GM19463 (cell line): ENCODE data around the gene ADAM19.

Source experiments
- ATAC-seq: cut with Tn5 transposase; IDR thresholded peaks from one replicate; pipeline ENCODE4 v1.9.1; 2021; ENCODE audit warnings: mild to moderate bottlenecking, moderate library complexity; ENCODE audit not compliant: unreplicated experiment

ADAM19 gene, protein sequence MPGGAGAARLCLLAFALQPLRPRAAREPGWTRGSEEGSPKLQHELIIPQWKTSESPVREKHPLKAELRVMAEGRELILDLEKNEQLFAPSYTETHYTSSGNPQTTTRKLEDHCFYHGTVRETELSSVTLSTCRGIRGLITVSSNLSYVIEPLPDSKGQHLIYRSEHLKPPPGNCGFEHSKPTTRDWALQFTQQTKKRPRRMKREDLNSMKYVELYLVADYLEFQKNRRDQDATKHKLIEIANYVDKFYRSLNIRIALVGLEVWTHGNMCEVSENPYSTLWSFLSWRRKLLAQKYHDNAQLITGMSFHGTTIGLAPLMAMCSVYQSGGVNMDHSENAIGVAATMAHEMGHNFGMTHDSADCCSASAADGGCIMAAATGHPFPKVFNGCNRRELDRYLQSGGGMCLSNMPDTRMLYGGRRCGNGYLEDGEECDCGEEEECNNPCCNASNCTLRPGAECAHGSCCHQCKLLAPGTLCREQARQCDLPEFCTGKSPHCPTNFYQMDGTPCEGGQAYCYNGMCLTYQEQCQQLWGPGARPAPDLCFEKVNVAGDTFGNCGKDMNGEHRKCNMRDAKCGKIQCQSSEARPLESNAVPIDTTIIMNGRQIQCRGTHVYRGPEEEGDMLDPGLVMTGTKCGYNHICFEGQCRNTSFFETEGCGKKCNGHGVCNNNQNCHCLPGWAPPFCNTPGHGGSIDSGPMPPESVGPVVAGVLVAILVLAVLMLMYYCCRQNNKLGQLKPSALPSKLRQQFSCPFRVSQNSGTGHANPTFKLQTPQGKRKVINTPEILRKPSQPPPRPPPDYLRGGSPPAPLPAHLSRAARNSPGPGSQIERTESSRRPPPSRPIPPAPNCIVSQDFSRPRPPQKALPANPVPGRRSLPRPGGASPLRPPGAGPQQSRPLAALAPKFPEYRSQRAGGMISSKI

DNA sequence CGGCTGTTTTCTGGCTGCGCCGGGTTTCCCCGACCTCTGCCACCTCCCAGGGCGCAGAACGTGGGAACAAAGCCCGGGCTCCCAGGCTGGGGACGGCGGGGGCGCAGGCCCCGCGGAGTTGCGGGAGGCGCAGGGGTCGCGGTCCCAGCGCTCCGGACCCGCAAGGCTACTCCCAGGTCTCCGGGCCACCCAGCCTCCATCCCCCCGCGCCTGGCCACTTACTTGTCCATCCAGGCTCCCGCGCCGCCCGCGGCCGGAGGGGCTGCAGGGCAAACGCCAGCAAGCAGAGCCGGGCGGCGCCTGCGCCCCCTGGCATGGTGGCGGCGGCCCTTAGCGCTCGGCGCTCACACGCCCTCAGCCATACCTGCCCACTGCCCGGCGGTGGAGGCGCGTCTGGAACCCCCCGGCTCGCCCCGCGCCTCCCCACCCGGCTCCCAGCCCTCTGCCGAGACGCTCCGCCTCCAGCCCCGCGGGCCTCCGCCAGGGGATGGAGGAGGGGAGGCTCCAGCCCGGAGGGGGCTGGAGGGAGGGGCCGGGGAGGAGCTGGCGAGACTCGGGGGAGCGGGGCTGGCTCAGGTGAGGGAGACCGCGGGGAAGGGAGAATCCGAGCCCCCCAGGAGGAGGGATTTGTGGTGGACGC, at the start of gene ADAM19:
Gene ADAM19, minus strand, starts transcription at position 395 of the 640 bp plus-strand sequence. Its CDS starts 79 bp downstream, at position 316.
- ATAC-seq = peak; percentile 46

DNA sequence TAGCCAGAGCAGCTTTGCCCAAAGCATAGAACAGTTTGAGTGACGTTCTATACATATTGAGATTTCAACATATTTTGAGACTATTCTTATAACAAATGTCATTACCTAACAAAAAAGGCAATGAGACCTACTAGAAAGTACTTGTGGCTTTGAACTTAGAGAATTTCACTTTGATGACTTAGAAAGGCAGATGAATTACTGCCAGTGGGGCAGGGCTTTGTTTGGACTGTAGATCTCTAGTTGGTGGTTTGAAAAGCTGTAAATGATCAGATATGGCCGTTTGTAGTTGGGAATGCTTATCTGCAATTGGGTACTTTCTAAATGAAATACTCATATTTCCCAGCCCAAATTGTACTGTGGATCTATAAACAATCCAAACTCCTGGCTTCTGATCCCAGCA, 48.6 kb upstream of the ADAM19 start:
- no peak for ATAC-seq

DNA sequence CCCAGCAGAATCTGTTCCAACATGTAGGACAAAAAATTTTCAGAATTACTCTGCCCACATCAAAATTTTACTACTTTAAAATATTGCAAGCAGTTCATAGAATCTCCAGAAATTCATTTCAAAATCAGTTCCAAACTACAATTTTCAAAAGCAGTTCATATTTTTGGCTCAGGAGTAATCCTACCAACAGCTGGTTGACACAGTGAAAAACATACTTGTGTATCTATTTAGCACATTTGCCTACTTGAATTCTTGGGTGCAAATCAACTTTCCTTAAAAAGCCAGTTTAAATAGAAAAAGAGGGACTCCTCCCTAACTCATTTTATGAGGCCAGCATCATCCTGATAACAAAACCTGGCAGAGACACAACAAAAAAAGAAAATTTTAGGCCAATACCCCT, 45.2 kb upstream of the ADAM19 start:
- ATAC-seq = no peak

DNA sequence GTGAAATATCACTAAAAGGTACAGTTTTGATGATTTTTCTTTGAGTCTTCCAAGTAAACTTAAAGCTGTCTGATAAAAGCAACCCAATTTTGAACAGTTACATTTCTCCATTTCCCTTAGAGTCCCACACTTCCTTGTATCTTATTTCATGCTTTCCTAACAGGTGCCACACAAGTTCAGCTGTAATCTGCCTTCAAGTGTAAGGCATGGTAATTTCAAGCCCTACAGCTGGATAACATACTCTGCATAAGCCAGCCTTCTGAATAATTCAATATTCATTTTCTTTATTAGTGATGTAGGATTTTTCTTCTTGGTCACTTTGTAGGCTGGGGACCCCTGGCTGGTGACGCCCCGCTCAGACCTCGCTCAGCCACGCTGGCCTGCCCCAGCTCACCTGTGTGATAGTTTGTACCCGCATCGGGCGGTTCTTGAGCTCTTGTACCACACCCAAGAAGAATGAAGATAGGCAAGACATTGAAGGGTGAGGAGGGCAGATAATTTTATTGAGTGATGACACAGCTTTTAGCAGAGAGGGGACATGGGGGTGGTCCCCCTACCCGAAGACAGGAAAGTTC, 42.7 kb upstream of the ADAM19 start:
- no peak for ATAC-seq

DNA sequence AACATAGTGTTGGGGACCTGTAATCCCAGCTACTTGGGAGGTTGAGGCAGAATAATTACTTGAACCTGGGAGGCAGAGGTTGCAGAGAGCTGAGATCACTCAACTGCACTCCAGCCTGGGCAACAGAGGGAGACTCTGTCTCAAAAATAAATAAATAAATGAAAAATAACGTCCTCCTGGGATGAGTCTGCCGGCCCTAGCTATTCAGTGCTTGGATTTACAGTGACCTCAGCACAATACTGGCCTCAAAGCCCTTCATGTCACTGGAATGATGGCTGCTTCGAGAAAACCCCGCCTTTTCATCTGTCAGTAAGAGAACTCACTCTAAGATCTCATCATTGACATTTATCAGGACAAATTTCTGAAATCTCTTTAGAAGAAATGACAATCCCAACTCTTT, 41.2 kb upstream of the ADAM19 start:
- ATAC-seq = no peak

DNA sequence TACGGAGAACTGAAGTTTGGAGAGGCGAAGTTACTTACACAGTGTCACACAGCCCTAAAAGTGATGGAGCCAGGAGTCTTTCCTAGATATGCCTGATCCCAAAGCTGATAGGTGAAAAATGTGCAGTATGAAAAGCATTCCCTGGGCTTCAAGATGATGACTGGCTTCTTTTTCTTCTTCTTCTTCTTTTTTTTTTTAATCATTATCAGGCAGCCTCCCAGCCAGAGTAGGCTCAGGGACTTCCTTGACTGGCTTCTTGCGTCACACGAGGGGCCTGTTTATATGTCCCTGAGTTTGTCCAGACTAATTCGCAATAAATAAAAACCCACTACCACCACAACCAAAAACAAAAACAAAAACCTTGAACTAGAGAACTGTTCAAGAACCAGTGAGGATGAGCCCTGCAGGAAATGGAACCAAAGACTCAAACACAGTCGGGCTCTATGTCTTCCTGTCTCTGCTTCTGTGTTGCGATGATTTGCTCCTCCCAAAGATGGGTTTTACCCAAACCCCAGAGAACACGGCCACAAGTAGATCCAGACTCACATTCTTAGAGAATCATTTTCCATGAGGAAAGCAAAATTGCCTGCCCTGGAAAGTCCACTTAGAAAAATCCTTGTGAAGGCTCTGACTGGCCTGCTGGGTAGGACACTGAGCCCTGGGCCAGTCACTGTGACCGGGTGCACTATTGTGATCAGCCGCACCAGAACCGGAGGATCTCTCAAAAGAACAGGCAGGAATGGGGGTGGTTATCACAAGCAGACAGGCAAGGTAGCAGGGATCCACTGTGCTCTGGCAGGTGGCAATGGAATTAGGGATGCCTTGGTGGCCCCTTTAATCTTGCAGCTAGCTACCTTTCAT, 38.0 kb upstream of the ADAM19 start:
- ATAC-seq = no peak

DNA sequence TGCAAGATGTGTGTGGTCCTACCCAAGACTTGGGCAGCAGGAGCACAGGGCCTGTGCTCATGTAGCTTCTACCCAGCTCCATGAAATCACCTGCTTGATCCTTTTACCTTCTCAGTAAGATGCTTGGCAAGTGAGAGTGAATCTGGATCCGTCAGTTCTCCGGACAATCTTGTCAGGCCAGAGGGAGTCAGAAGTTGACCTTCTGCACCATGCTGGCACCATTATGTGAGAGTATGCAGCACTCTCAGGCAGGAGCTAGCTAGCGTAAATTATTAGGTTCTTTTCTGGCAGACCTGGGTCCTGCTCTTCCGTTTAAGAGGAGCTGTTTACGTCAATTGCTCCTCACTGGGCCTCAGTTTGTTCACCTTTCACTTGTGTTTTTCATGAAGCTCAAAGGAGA, 37.0 kb upstream of the ADAM19 start:
- ATAC-seq = no peak

DNA sequence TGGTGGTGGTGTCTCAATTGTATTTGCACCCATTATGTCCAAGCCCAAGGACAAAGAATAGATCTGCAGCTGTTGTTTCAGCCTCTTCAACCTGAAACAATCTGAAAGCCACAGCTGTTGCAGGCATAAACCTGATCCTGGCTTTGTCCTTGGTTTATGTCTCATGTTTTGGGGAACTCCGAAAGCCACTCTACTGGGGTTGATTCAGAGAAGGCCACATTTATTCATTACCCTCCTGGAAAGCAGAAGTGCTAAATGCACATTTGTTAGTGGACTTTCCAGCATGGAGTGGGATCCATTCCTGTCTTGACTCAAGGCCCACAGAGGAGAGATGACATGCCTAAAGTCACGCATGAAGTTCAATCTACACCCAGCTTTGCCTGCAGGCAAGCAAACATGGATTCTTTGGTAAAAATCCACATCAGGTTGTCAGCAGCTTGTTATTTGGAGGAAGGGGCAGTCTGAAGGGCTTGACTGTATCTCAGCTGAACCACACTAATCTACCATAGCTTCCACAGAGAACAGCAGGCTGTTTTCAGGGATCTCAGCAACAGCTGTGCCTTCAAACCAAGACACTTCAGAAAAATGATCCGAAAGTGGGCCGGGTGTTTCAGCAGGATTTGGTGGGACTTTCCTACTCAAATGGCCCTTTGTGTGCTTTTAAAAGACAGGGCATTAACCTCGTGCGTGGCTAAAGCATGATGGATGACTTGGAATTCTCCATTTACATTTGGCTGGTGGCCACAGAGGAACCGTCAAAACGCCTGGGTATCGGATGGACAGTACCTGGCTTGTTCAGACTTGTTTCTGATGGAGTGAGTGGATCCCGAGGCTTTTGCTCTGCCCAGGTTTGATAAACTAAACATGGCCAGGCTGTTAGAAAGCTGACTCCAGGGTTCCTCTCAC, 36.2 kb upstream of the ADAM19 start:
- peak; percentile 70 for ATAC-seq

DNA sequence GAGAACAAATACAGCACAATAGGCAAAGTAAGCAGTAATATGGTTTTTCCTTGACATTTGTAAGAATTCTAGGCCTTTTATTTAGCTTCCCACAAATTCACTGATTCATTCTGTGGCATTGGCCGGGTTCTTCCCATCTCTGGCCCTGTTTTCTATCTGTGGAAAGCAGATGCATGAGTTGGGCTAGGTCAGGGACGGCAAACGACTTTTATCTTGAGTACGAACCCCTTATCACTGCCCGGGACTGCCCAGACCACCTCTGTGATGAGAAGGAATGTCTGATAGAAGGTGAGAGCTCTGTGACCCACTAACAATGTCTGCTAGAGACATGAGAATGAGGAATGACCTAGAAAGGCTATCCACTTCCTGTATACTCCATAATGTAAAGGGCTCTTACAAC, 35.4 kb upstream of the ADAM19 start:
- no peak for ATAC-seq

DNA sequence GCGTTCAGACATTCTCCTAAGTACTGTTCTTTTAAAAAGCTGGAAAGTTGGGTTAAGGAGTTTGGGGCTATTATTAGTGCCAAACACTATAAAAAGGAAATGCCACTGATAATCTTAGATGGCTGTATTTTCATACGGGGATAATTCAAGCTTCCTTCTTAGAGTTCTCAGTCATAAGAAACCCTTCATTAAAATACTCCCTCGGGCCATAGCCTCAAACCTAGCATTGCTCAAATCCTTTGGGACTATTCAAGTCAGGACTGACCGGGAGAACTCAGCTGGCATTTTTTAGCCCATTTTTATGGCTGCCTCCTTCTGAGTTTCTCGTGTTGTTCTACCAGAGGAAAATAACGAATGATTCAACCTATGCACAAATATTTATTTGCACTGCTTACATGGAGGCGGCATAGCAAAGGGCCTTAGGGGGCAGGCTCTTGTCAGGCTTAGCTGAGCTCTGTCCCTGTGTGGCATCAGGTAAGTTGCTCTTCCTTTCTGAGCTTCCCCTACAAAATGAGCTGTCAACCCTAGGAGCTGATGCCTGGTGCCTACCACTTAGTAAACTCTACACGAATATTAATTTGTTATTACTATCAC, 33.5 kb upstream of the ADAM19 start:
- no peak for ATAC-seq

DNA sequence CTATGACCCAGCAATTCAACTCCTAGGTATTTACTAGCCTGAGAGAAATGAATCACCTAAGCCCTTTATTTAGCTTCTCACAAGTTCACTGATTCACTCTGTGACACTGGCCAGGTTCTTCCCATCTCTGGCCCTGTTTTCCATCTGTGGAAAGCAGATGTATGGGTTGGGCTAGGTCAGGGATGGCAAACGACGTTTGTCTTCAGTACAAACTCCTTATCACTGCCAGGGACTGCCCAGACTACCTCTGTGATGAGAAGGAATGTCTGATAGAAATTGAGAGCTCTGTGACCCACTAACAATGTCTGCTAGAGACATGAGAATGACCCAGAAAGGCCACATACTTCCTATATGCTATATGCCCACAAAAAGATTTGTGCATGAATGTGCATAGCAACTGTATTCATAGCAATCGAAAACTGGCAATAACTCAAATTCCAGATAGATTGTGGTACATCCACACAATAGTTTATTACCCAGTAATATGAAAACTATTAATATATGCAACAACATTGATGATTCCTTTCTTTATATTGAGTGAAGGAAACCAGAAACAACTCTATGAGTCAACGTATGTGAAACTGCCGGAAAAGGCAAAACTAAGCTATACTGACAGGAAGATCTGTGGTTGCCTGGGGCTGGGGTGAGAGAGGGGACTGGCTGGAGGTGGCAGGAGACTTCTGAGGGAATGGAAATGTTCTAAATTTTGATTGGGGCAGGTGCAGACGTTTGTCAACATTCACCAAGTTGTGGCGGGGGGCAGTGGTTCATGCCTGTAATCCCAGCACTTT, 32.0 kb upstream of the ADAM19 start:
- peak; percentile 37 for ATAC-seq

DNA sequence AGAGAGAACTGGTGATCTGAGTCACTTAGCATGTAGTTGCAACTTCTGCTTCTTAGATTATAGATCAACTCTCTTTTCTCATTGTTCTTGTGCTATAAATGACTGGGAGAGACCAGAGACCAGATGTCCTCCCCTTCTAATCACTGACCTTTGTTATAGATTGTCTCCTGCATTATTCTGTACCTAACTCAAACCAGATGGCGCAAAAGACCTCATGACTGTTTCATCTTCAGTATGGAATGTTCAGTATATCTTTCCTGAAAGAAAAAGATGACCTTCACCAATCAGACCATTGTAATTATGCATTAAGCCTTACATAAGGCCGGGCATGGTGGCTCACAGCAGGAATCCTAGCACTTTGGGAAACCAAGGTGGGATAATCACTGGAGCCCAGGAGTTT, 30.5 kb upstream of the ADAM19 start:
- no peak for ATAC-seq

DNA sequence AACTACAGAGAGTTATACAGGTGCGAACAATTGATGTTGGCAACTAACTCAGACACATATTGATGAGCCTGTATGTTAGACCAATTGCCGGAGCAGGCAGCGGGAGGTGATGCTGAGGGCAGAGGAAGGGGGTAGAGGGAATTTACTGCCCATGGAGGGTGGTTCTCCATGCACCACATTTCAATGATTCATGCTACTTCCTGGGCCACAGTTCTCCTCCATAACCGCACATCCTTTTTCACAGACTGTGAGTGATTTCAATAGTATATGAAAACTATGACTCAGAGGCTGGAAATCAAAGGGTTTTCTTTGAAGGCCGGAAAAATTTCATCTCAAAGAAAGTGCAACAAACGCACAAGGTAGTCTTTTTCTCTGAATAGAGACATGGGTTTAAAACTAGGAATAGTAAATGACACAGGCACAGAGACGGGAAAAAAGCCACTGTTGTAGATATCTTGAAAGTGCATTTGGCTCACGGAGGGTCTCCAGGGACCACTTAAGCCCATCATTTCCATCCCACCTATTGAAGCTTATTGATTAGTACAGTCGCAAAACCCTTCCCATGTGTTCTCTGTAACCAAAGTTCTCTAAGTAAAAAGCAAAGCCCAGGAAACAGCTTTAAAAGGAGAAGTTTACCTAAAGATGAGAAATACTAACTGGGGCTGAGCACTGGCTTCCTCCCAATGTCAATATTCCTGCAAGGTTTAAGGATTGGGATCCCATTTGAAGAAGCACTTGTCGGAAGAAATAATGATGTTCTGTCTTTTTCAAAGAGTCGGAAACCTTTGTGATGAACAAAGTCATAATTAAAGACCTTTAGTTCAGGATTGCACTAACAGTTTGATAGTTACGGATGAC, 28.0 kb upstream of the ADAM19 start:
- peak; percentile 38 for ATAC-seq

DNA sequence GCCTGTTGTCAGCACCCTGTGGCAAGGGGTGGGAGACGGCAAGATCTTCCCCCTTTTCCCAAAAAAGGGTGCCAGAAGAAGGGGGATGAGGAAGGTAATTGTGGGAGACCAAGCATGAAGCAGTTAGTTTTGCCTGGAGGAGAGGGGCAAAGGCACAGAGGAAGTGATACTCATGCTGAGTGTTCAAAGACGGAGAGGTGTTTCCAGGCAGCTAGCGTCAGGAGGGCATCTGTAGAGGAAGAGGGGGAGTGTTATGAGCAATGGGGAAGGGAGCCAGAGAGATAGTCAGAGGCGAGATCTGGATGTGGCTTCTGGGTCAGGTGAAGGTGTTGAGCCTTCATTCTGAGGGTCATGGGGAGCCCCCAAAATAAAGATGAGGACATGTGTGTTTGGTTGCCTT, 26.9 kb upstream of the ADAM19 start:
- ATAC-seq = peak; percentile 53

DNA sequence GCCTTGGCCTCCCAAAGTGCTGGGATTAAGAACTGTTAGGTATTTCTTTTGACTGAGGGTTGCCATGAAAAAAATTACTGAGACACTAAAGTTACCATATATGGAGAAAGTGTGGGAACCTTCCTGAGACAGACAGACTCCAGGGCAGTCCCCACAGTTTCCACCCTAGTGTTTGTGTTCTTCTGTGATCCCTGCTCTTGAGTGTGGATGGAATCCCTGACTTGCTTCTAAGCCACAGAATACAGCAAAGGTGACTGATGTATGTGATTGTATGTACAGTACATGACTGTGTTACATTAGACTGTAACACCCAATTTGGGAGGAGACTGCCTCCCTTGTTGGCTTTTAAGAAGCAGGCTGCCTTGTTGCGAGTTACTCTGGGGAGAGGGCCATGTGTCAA, 24.7 kb upstream of the ADAM19 start:
- ATAC-seq = no peak

DNA sequence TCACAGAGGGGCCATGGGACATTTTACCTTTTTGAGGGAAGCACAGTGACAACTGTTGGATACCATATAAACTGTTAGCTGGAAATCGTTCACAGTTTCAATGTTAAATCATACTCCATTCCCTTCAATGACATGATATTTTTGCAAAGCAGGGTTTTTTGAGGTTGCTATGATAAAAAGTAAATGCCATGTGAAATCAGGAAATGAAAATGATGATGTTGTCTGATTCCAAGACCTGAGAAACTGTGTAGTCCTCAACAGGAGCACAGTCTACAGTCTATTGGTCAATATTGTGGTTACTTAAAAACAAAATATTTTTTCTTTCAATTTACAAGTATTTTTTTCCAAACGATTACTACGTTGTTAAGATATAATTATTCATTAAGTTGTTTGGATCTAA, 24.0 kb upstream of the ADAM19 start:
- ATAC-seq = no peak

DNA sequence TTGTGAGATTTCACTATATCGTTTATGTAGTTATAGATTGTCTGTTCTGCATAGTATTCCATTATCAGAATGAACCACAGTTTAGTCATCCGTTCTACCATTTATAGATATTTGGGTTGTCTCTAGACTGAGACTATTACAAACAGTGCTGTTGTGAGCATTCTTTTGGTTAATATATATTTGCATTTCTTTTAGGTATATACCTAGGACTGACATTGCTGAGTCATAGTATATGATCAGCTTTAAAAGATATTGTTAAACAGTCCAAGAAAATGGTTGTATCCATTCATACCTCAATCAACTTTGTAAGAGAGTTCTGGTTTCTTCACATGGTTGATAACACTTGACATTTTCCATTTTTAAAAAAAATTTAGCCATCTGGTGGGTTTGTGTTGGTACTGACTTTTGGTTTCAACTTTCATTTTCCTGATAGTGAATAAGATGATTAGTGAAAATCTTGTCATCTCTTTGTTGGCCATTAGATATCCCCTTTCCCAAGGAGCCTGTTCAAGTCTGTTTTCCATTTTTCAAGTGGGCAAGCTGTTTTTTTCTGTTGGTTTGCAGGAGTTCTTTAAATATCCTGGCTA, 22.9 kb upstream of the ADAM19 start:
- ATAC-seq = peak; percentile 12
